Inflammatory macrophage treated with lipopolysaccharide for 1 hour (primary cell): ENCODE measurements around the gene C1GALT1C1L.
A peak's percentile ranks its signal among the peaks of the same experiment; 100 is the strongest.
"Not testable (repeated sequence)": the region's sequence is repeated elsewhere in the genome, so short reads cannot be mapped to it uniquely, and the experiment has no call there.

Experiments used
- DNase-seq, 2 donors: peaks; one replicate each; pipeline ENCODE4 v3.0.0-alpha.2; 2020 to 2022

The C1GALT1C1L gene

GRCh38 chr2:43676322-43677050, at the start of gene C1GALT1C1L:
Gene C1GALT1C1L, minus strand, starts transcription at chr2:43676429. Its CDS starts 107 bp downstream, at chr2:43676322.
- no peak for DNase-seq

- no peak for DNase-seq
These were observed 49.5 kb upstream of the C1GALT1C1L start for GRCh38 chr2:43725711-43726246.

GRCh38 chr2:43724728-43725526, 48.7 kb upstream of the C1GALT1C1L start:
- no peak for DNase-seq

GRCh38 chr2:43718530-43719124, 42.4 kb upstream of the C1GALT1C1L start:
- DNase-seq: no peak

GRCh38 chr2:43717322-43717721, 41.1 kb upstream of the C1GALT1C1L start:
- DNase-seq: peak; percentile 25 to 37

- DNase-seq: no peak
These were observed 39.3 kb upstream of the C1GALT1C1L start for GRCh38 chr2:43715300-43716098.

GRCh38 chr2:43714164-43714563, 37.9 kb upstream of the C1GALT1C1L start:
- DNase-seq: peak; percentile 9 to 17

- DNase-seq: no peak
These were observed 34.6 kb upstream of the C1GALT1C1L start for GRCh38 chr2:43710866-43711265.

GRCh38 chr2:43708891-43709290, 32.7 kb upstream of the C1GALT1C1L start:
- DNase-seq: no peak

- DNase-seq: no peak
These were observed 31.9 kb upstream of the C1GALT1C1L start for GRCh38 chr2:43708178-43708577.

- DNase-seq: peak in 1 of 2 donors; percentile 25
These were observed 31.2 kb upstream of the C1GALT1C1L start for GRCh38 chr2:43707255-43708015.

GRCh38 chr2:43701111-43701510, 24.9 kb upstream of the C1GALT1C1L start:
- DNase-seq: no peak

GRCh38 chr2:43699761-43700160, 23.5 kb upstream of the C1GALT1C1L start:
- no peak for DNase-seq

- not testable (repeated sequence) for DNase-seq
These were observed 21.9 kb upstream of the C1GALT1C1L start for GRCh38 chr2:43698140-43698539.

GRCh38 chr2:43692428-43692994, 16.3 kb upstream of the C1GALT1C1L start:
- no peak for DNase-seq

GRCh38 chr2:43689999-43690398, 13.8 kb upstream of the C1GALT1C1L start:
- DNase-seq: no peak

- no peak for DNase-seq
These were observed 9.1 kb upstream of the C1GALT1C1L start for GRCh38 chr2:43685357-43685756.

GRCh38 chr2:43677783-43678182, 1.6 kb upstream of the C1GALT1C1L start:
- not testable (repeated sequence) for DNase-seq

- no peak for DNase-seq
These were observed 445 bp downstream of the C1GALT1C1L start for GRCh38 chr2:43675646-43676321.

GRCh38 chr2:43657241-43657640, 19.0 kb downstream of the C1GALT1C1L start:
- no peak for DNase-seq

GRCh38 chr2:43653506-43653905, 22.7 kb downstream of the C1GALT1C1L start:
- DNase-seq: no peak
